ENCODE results near the gene MSANTD1.

The MSANTD1 gene

GRCh38 chr4:3244002-3244401 lies 5.0 kb upstream of the MSANTD1 start:
- H3K27me3 ChIP-seq (ENCODE audit: low read depth, low read length) = no peaks in the 10 kb centered on the region
- H3K27ac ChIP-seq (ENCODE audit: low read length) = no peak overlapping the region
- no peak overlapping the region for H3K4me3 ChIP-seq (ENCODE audit: low read depth in 1 of 2, low read length in 2 of 2)
- H3K36me3 ChIP-seq (ENCODE audit: control insufficient read depth in 1 of 2, insufficient read depth in 2 of 2, low read length in 2 of 2) = peaks cover 3 to 14% of the 10 kb centered on the region in 2 donors
- peaks cover 4 to 13% of the 10 kb centered on the region in 2 donors for H3K4me1 ChIP-seq (ENCODE audit: control insufficient read depth in 1 of 2, insufficient read depth in 2 of 2, low read length in 2 of 2)
- no peaks in the 10 kb centered on the region for H3K9me3 ChIP-seq (ENCODE audit: control insufficient read depth in 1 of 2, low read length in 2 of 2)

GRCh38 chr4:3244747-3245146 lies 4.2 kb upstream of the MSANTD1 start:
- Histone ChIP-seq H3K4me3 (ENCODE audit: low read depth in 1 of 2, low read length in 2 of 2) (no peak overlapping the region), H3K4me1 (ENCODE audit: control insufficient read depth in 1 of 2, insufficient read depth in 2 of 2, low read length in 2 of 2) (peaks cover 4 to 13% of the 10 kb centered on the region in 2 donors), H3K27ac (ENCODE audit: low read length) (no peak overlapping the region), H3K36me3 (ENCODE audit: control insufficient read depth in 1 of 2, insufficient read depth in 2 of 2, low read length in 2 of 2) (peaks cover 0 to 6% of the 10 kb centered on the region in 2 donors), H3K27me3 (ENCODE audit: low read depth, low read length) (no peaks in the 10 kb centered on the region), H3K9me3 (ENCODE audit: control insufficient read depth in 1 of 2, low read length in 2 of 2) (no peaks in the 10 kb centered on the region)

- Histone ChIP-seq H3K36me3 (ENCODE audit: control insufficient read depth in 1 of 2, insufficient read depth in 2 of 2, low read length in 2 of 2) (no peaks in the 10 kb centered on the region), H3K9me3 (ENCODE audit: control insufficient read depth in 1 of 2, low read length in 2 of 2) (no peaks in the 10 kb centered on the region), H3K4me3 (ENCODE audit: low read depth in 1 of 2, low read length in 2 of 2) (no peak overlapping the region), H3K27me3 (ENCODE audit: low read depth, low read length) (no peaks in the 10 kb centered on the region), H3K27ac (ENCODE audit: low read length) (no peak overlapping the region), H3K4me1 (ENCODE audit: control insufficient read depth in 1 of 2, insufficient read depth in 2 of 2, low read length in 2 of 2) (peaks cover 2 to 10% of the 10 kb centered on the region in 2 donors)
Measured at GRCh38 chr4:3245676-3246075, 3.3 kb upstream of the MSANTD1 start.

GRCh38 chr4:3246458-3247398 lies 2.2 kb upstream of the MSANTD1 start:
- Histone ChIP-seq H3K36me3 (ENCODE audit: control insufficient read depth in 1 of 2, insufficient read depth in 2 of 2, low read length in 2 of 2) (no peaks in the 10 kb centered on the region), H3K27me3 (ENCODE audit: low read depth, low read length) (no peaks in the 10 kb centered on the region), H3K27ac (ENCODE audit: low read length) (no peak overlapping the region), H3K4me1 (ENCODE audit: control insufficient read depth in 1 of 2, insufficient read depth in 2 of 2, low read length in 2 of 2) (peaks cover 0 to 5% of the 10 kb centered on the region in 2 donors), H3K9me3 (ENCODE audit: control insufficient read depth in 1 of 2, low read length in 2 of 2) (no peaks in the 10 kb centered on the region), H3K4me3 (ENCODE audit: low read depth in 1 of 2, low read length in 2 of 2) (no peak overlapping the region)

- Histone ChIP-seq H3K36me3 (ENCODE audit: control insufficient read depth in 1 of 2, insufficient read depth in 2 of 2, low read length in 2 of 2) (no peaks in the 10 kb centered on the region), H3K27ac (ENCODE audit: low read length) (no peak overlapping the region), H3K4me3 (ENCODE audit: low read depth in 1 of 2, low read length in 2 of 2) (no peak overlapping the region)
Measured at GRCh38 chr4:3247399-3248177, 1.4 kb upstream of the MSANTD1 start.

GRCh38 chr4:3248178-3248480 lies 830 bp upstream of the MSANTD1 start:
- no peak overlapping the region for H3K27ac ChIP-seq (ENCODE audit: low read length)
- H3K9me3 ChIP-seq (ENCODE audit: control insufficient read depth in 1 of 2, low read length in 2 of 2) = no peaks in the 10 kb centered on the region
- H3K4me1 ChIP-seq (ENCODE audit: control insufficient read depth in 1 of 2, insufficient read depth in 2 of 2, low read length in 2 of 2) = peaks cover 0 to 5% of the 10 kb centered on the region in 2 donors
- no peaks in the 10 kb centered on the region for H3K27me3 ChIP-seq (ENCODE audit: low read depth, low read length)
- no peaks in the 10 kb centered on the region for H3K36me3 ChIP-seq (ENCODE audit: control insufficient read depth in 1 of 2, insufficient read depth in 2 of 2, low read length in 2 of 2)
- H3K4me3 ChIP-seq (ENCODE audit: low read depth in 1 of 2, low read length in 2 of 2) = no peak overlapping the region

More at GRCh38 chr4:3247399-3248177, 1.4 kb upstream of the MSANTD1 start:
- H3K27me3 ChIP-seq (ENCODE audit: low read depth, low read length) = no peaks in the 10 kb centered on the region
- no peaks in the 10 kb centered on the region for H3K9me3 ChIP-seq (ENCODE audit: control insufficient read depth in 1 of 2, low read length in 2 of 2)
- peaks cover 0 to 5% of the 10 kb centered on the region in 2 donors for H3K4me1 ChIP-seq (ENCODE audit: control insufficient read depth in 1 of 2, insufficient read depth in 2 of 2, low read length in 2 of 2)

GRCh38 chr4:3249711-3250437 lies 915 bp downstream of the MSANTD1 start:
- H3K4me3 ChIP-seq (ENCODE audit: low read depth in 1 of 2, low read length in 2 of 2) = no peak overlapping the region
- H3K4me1 ChIP-seq (ENCODE audit: control insufficient read depth in 1 of 2, insufficient read depth in 2 of 2, low read length in 2 of 2) = peaks cover 0 to 5% of the 10 kb centered on the region in 2 donors
- peaks cover 0 to 8% of the 10 kb centered on the region in 2 donors for H3K36me3 ChIP-seq (ENCODE audit: control insufficient read depth in 1 of 2, insufficient read depth in 2 of 2, low read length in 2 of 2)
- no peaks in the 10 kb centered on the region for H3K27me3 ChIP-seq (ENCODE audit: low read depth, low read length)
- no peak overlapping the region for H3K27ac ChIP-seq (ENCODE audit: low read length)
- H3K9me3 ChIP-seq (ENCODE audit: control insufficient read depth in 1 of 2, low read length in 2 of 2) = no peaks in the 10 kb centered on the region

- Histone ChIP-seq H3K4me3 (ENCODE audit: low read depth in 1 of 2, low read length in 2 of 2) (no peak overlapping the region), H3K36me3 (ENCODE audit: control insufficient read depth in 1 of 2, insufficient read depth in 2 of 2, low read length in 2 of 2) (peaks cover 0 to 8% of the 10 kb centered on the region in 2 donors), H3K27ac (ENCODE audit: low read length) (no peak overlapping the region), H3K9me3 (ENCODE audit: control insufficient read depth in 1 of 2, low read length in 2 of 2) (no peaks in the 10 kb centered on the region), H3K4me1 (ENCODE audit: control insufficient read depth in 1 of 2, insufficient read depth in 2 of 2, low read length in 2 of 2) (peaks cover 0 to 5% of the 10 kb centered on the region in 2 donors), H3K27me3 (ENCODE audit: low read depth, low read length) (no peaks in the 10 kb centered on the region)
Measured at GRCh38 chr4:3250438-3250955, 1.5 kb downstream of the MSANTD1 start.

GRCh38 chr4:3250956-3251690 lies 2.2 kb downstream of the MSANTD1 start:
- no peaks in the 10 kb centered on the region for H3K9me3 ChIP-seq (ENCODE audit: control insufficient read depth in 1 of 2, low read length in 2 of 2)
- peaks cover 0 to 13% of the 10 kb centered on the region in 2 donors for H3K36me3 ChIP-seq (ENCODE audit: control insufficient read depth in 1 of 2, insufficient read depth in 2 of 2, low read length in 2 of 2)
- H3K27me3 ChIP-seq (ENCODE audit: low read depth, low read length) = no peaks in the 10 kb centered on the region
- H3K27ac ChIP-seq (ENCODE audit: low read length) = no peak overlapping the region
- no peak overlapping the region for H3K4me3 ChIP-seq (ENCODE audit: low read depth in 1 of 2, low read length in 2 of 2)
- peaks cover 0 to 5% of the 10 kb centered on the region in 2 donors for H3K4me1 ChIP-seq (ENCODE audit: control insufficient read depth in 1 of 2, insufficient read depth in 2 of 2, low read length in 2 of 2)

- H3K27me3 ChIP-seq (ENCODE audit: low read depth, low read length) = no peaks in the 10 kb centered on the region
- H3K27ac ChIP-seq (ENCODE audit: low read length) = no peak overlapping the region
- no peaks in the 10 kb centered on the region for H3K9me3 ChIP-seq (ENCODE audit: control insufficient read depth in 1 of 2, low read length in 2 of 2)
- no peak overlapping the region for H3K4me3 ChIP-seq (ENCODE audit: low read depth in 1 of 2, low read length in 2 of 2)
- H3K4me1 ChIP-seq (ENCODE audit: control insufficient read depth in 1 of 2, insufficient read depth in 2 of 2, low read length in 2 of 2) = peaks cover 0 to 5% of the 10 kb centered on the region in 2 donors
- H3K36me3 ChIP-seq (ENCODE audit: control insufficient read depth in 1 of 2, insufficient read depth in 2 of 2, low read length in 2 of 2) = peaks cover 0 to 15% of the 10 kb centered on the region in 2 donors
Measured at GRCh38 chr4:3251691-3252479, 2.9 kb downstream of the MSANTD1 start.

Data from muscle layer of duodenum (tissue), 2 donors.